NK-92 (cell line): ENCODE data around the gene KCTD12.
"Not testable (repeated sequence)": the region's sequence is repeated elsewhere in the genome, so short reads cannot be mapped to it uniquely, and the experiment has no call there.

ENCODE experiments used
- DNase-seq: peaks from one replicate; lab custom pipeline; 2025; ENCODE audit not compliant: unreplicated experiment; lab: John Stamatoyannopoulos, UW

KCTD12 gene

GRCh38 chr13:76886292-76887075, at the start of gene KCTD12:
TSS of gene KCTD12 (minus strand) at chr13:76886405. CDS start at chr13:76886148, 257 bp downstream.
- no peak for DNase-seq

DNA sequence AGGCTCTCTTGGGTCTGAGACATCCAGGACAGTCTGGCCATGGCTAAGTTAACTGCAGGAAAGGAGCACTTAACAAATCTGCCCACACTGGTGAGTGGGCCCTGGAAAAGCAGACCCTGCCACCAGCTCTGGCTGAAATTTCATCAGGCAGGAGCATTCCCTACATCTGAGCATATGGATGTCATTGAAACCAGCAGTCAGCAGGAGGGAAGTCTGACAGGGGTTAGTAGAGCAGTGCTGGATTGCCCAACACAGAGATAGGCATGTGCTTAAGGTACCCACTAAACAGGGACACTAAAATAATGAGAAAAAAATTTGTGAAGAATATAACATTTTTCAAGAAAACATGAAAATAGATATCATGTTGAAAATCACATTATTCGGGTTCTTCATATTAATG, 48.5 kb upstream of the KCTD12 start:
- no peak for DNase-seq

- DNase-seq: no peak
Measured at GRCh38 chr13:76932076-76932475, 45.9 kb upstream of the KCTD12 start.

- DNase-seq: no peak
Measured at GRCh38 chr13:76929851-76930374, 43.7 kb upstream of the KCTD12 start.

DNA sequence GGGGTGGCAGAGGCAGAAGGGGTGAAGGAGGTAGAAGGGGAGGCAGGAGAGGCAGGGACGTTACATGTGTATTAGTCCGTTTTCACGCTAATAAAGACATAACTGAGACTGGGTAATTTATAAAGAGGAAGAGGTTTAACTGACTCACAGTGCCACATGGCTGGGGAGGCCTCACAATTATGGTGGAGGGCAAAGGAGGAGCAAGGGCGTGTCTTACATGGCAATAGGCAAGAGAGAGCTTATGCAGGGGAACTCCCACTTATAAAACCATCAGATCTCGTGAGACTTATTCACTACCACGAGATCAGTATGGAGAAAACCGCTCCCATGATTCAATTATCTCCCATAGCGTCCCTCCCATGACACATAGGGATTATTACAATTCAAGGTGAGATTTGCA, 43.1 kb upstream of the KCTD12 start:
- DNase-seq: no peak

DNA sequence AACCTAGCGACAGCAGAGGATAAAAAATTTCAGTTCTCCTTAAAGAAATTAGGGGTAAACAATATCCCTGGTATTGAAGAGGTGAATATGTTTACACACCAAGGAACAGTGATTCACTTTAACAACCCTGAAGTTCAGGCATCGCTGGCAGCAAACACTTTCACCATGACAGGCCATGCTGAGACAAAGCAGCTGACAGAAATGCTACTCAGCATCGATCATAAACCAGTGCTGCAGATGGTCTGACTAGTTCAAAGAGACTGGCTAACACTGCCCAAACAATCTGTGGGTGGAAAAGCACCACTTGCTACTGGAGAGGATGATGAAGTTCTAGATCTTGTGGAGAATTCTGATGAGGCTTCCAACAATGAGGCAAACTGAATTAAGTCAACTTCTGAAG, 42.3 kb upstream of the KCTD12 start:
- DNase-seq: no peak

GRCh38 chr13:76927955-76928354, 41.8 kb upstream of the KCTD12 start:
- no peak for DNase-seq

GRCh38 chr13:76925115-76925514, 38.9 kb upstream of the KCTD12 start:
- DNase-seq: no peak

DNA sequence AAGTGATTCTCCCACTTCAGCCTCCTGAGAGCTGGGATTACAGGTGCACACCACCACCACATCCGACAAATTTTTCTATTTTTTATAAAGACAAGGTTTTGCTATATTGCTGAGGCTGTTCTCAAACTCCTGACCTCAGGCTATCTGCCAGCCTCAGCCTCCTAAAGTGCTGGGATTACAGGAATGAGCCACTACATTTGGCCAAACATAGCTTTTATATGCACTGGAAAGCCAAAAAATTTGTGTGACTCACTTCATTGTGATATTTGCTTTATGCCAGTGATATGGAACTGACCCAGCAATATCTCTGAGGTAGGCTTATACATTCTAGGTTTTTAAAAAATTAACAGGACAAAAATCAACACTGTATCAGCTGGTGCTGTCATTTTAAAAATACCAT, 35.3 kb upstream of the KCTD12 start:
- DNase-seq: no peak

DNA sequence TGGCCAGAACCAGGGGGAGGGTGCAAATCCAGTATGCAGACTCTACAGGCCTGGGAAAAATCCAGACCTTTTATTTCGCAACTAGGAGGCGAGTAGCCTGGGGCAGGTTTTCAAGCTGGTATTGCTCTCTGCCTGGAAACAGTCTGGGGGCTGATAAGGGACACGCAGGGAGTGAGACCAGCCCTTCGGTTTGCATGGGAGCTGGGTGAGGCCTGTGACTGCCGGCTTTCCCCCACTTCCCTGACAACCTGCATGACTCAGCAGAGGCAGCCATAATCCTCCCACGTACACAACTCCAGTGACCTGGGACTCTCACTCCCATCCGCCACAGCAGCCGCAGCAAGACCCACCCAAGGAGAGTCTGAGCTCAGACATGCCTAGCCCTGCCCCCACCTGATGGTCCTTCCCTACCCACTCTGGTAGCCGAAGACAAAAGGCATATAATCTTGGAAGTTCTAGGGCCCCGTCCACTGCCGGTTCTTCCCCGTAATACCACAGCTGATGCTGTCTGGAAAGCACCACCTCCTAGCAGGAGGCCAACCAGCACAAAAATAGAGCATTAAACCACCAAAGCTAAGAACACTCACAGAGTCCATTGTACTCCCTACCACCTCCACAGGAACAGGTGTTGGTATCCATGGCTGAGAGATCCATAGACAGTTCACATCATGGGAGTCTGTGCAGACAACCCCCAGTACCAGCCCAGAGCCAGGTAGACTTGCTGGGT, 31.7 kb upstream of the KCTD12 start:
- DNase-seq: not testable (repeated sequence)

DNA sequence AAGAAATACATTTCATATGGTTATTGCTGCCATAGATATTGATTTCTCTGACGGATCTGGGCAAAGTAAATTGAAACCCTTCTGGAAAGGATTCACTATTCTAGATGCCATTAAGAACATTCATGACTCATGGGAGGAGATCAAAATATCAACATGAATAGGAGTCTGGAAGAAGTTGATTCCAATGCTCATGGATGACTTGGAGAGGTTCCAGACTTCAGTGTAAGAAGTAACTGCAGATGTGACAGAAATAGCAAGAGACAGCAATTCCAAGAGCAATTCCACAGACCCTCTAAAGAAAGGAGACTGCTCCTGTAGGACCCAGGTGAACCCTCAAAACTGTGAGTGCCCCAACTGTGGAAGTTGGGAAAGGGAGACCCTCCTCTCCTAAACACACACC, 30.9 kb upstream of the KCTD12 start:
- DNase-seq: no peak

GRCh38 chr13:76913898-76914297, 27.7 kb upstream of the KCTD12 start:
- no peak for DNase-seq

DNA sequence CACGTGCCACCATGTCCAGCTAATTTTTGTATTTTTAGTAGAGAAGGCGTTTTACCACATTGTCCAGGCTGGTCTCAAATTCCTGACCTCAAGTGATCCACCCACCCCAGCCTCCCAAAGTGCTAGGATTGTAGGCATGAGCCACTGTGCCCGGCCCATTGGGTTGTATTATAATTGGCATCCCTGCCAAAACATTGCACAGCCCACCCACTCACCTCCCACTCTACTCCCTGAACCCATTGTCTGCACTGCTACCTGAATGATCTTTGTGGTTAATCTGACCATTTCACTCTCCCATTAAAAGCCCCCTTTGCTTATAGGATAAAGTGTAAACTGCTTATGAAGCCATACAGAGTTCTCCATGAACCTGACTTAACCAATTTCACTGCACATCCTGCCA, 26.3 kb upstream of the KCTD12 start:
- DNase-seq: no peak

- DNase-seq: no peak
Measured at GRCh38 chr13:76904507-76904906, 18.3 kb upstream of the KCTD12 start.

- peak; percentile 12 for DNase-seq
Measured at GRCh38 chr13:76903544-76904162, 17.4 kb upstream of the KCTD12 start.

- DNase-seq: not testable (repeated sequence)
Measured at GRCh38 chr13:76899066-76899465, 12.9 kb upstream of the KCTD12 start.

DNA sequence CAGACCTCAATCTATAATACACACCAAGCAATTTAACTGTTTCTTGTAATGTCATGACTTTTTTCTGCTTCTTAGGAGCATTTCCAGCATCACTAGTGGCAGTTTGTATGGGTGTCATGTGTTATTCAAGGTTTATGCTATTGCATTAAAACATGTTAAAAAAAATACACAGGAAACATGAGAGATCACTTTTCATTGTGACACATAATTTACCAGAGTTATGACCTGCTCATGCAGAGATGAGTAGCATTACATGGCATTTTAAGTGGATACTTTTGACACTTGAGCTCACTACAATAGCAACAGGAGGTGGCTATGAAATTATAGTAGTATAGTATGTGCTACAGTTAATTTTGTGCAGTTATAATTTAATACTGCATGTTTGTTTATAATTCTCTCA, 11.0 kb upstream of the KCTD12 start:
- DNase-seq: not testable (repeated sequence)

- no peak for DNase-seq
Measured at GRCh38 chr13:76894401-76895110, 8.4 kb upstream of the KCTD12 start.

GRCh38 chr13:76892488-76892887, 6.3 kb upstream of the KCTD12 start:
- no peak for DNase-seq

- DNase-seq: no peak
Measured at GRCh38 chr13:76890021-76890420, 3.8 kb upstream of the KCTD12 start.

DNA sequence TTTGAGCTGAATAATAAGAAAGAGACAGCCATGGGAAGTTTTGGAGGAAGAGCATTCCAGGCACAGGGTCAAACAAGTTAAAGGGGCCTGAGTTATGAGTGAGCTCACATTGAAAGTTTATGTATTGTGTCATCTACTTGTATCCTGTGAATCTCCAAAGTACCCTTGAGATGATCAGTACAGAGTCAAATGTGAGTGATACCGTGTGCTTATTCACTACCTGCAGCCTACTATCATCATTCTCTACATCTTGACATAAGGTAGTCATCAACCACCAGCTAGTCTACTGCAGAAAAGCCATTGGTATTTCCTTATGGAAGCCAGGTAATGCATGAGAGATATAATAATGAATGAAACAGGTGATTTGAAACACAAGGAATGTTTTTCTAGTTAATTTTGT, 3.0 kb upstream of the KCTD12 start:
- no peak for DNase-seq
